Umbilical cord (tissue), 2 donors: ENCODE results near the gene SERPINB1. TPM values are rescaled to one million over a fixed set of nuclear protein-coding genes. Genes with fewer than 3 reads are reported as not detected.
A peak's percentile ranks its signal among the peaks of the same experiment; 100 is the strongest.
"Not testable (repeated sequence)": the region's sequence is repeated elsewhere in the genome, so short reads cannot be mapped to it uniquely, and the experiment has no call there.

Experiments
- DNase-seq: peaks from one replicate; pipeline ENCODE4 v3.0.0-alpha.2; 2015; ENCODE audit warnings: low spot score
- total RNA-seq: library from RNA; depleted of rRNA; stranded (reverse); fragments of >200 nt; gene quantifications from one replicate; pipeline ENCODE4 v1.2.3, GENCODE V29; 2014; ENCODE audit warnings: low replicate concordance; ENCODE audit not compliant: insufficient read depth

SERPINB1 gene
- total RNA-seq, 1 donor from 2014 or later: 28.6 TPM

- DNase-seq: no peak
Measured at GRCh38 chr6:2866171-2866846, 24.6 kb upstream of the SERPINB1 start.

GRCh38 chr6:2865694-2866151 lies 24.1 kb upstream of the SERPINB1 start:
- DNase-seq: no peak

- no peak for DNase-seq
Measured at GRCh38 chr6:2865270-2865669, 23.6 kb upstream of the SERPINB1 start.

GRCh38 chr6:2863901-2864300 lies 22.2 kb upstream of the SERPINB1 start:
- DNase-seq: no peak

GRCh38 chr6:2862712-2863181 lies 21.1 kb upstream of the SERPINB1 start:
- no peak for DNase-seq

GRCh38 chr6:2861822-2862164 lies 20.1 kb upstream of the SERPINB1 start:
- no peak for DNase-seq

- DNase-seq: no peak
Measured at GRCh38 chr6:2861060-2861821, 19.6 kb upstream of the SERPINB1 start.

- not testable (repeated sequence) for DNase-seq
Measured at GRCh38 chr6:2860706-2861059, 19.0 kb upstream of the SERPINB1 start.

GRCh38 chr6:2859798-2860705 lies 18.4 kb upstream of the SERPINB1 start:
- not testable (repeated sequence) for DNase-seq

- no peak for DNase-seq
Measured at GRCh38 chr6:2859185-2859700, 17.6 kb upstream of the SERPINB1 start.

- peak; percentile 86 for DNase-seq
Measured at GRCh38 chr6:2857580-2858337, 16.1 kb upstream of the SERPINB1 start.

GRCh38 chr6:2857185-2857579 lies 15.5 kb upstream of the SERPINB1 start:
- DNase-seq: no peak

GRCh38 chr6:2855061-2855519 lies 13.4 kb upstream of the SERPINB1 start:
- no peak for DNase-seq

- DNase-seq: peak; percentile 61
Measured at GRCh38 chr6:2854396-2854982, 12.8 kb upstream of the SERPINB1 start.

- peak; percentile 72 for DNase-seq
Measured at GRCh38 chr6:2853769-2854395, 12.2 kb upstream of the SERPINB1 start.

- not testable (repeated sequence) for DNase-seq
Measured at GRCh38 chr6:2853378-2853768, 11.7 kb upstream of the SERPINB1 start.

- no peak for DNase-seq
Measured at GRCh38 chr6:2852921-2853322, 11.3 kb upstream of the SERPINB1 start.

- no peak for DNase-seq
Measured at GRCh38 chr6:2852514-2852855, 10.8 kb upstream of the SERPINB1 start.

- no peak for DNase-seq
Measured at GRCh38 chr6:2851727-2852513, 10.3 kb upstream of the SERPINB1 start.
